ENCODE measurements around the gene GLI3. TPM values are rescaled to one million over a fixed set of nuclear protein-coding genes. Genes with fewer than 3 reads are reported as not detected.
A peak's percentile ranks its signal among the peaks of the same experiment; 100 is the strongest.

GLI3 gene
- total RNA-seq, 1 donor from 2014 or later, result 9.0 TPM

DNA sequence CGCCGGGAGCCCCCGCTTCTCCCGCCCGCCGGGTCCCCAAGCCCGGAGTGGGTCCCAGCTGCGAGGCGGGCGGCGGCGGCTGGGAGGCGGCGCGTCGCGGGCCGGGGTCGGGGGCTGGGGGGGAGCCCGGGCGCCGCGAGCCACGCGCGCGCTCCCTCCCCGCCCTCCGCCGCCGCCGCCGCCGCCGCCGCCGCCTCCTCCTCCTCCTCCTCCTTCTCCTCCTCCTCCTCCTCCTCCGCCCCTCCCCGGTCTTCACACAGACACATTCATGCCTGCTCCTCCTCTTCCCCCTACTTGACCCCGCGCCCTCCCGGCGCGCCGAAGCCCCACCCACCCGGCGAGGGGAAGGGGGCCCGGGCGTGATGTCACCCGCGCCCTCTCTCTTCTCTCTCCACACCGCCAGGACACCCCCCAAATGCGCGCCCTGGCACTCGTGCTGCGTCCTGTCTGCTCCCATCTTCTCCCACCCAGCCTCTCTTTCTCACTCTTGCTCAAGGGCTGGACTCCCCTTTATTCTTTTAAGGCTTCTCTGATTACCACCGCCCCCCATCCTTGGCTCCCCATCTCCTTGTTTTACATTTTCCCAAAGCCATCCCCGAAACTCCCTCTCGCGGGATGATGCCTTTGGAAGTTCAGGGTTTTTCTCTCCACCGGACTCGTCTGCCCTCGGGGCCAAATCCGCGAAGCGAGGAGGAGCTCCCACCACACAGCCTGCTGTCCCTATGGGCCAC, 967 bp upstream of the GLI3 start:
- Mint-ChIP-seq H3K27me3 (peaks cover 83% of the 10 kb centered on the region), H3K9me3 (ENCODE audit: low read depth) (no peaks in the 10 kb centered on the region), H3K4me3 (ENCODE audit: low read depth) (peak overlapping the region; percentile 84), H3K4me1 (ENCODE audit: low read depth) (peaks cover 10% of the 10 kb centered on the region), H3K36me3 (ENCODE audit: insufficient read depth) (no peaks in the 10 kb centered on the region), H3K27ac (peak overlapping the region; percentile 86)
- peak; percentile 34 for DNase-seq (ENCODE audit: low spot score, unreplicated experiment)
- TF ChIP-seq, protein P1, sequence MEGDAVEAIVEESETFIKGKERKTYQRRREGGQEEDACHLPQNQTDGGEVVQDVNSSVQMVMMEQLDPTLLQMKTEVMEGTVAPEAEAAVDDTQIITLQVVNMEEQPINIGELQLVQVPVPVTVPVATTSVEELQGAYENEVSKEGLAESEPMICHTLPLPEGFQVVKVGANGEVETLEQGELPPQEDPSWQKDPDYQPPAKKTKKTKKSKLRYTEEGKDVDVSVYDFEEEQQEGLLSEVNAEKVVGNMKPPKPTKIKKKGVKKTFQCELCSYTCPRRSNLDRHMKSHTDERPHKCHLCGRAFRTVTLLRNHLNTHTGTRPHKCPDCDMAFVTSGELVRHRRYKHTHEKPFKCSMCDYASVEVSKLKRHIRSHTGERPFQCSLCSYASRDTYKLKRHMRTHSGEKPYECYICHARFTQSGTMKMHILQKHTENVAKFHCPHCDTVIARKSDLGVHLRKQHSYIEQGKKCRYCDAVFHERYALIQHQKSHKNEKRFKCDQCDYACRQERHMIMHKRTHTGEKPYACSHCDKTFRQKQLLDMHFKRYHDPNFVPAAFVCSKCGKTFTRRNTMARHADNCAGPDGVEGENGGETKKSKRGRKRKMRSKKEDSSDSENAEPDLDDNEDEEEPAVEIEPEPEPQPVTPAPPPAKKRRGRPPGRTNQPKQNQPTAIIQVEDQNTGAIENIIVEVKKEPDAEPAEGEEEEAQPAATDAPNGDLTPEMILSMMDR (IDR thresholded peaks at IDR 0.05; ENCODE audit: unreplicated experiment), result no peak

GRCh38 chr7:42236266-42236975, 588 bp downstream of the GLI3 start:
- DNase-seq (ENCODE audit: low spot score, unreplicated experiment), result peak; percentile 22
- Mint-ChIP-seq H3K27me3 (peaks cover 81% of the 10 kb centered on the region), H3K27ac (peak overlapping the region; percentile 15), H3K36me3 (ENCODE audit: insufficient read depth) (no peaks in the 10 kb centered on the region), H3K4me3 (ENCODE audit: low read depth) (peak overlapping the region; percentile 72), H3K4me1 (ENCODE audit: low read depth) (peaks cover 10% of the 10 kb centered on the region), H3K9me3 (ENCODE audit: low read depth) (no peaks in the 10 kb centered on the region)
- TF ChIP-seq, protein P1 (IDR thresholded peaks at IDR 0.05; ENCODE audit: unreplicated experiment), result no peak

DNA sequence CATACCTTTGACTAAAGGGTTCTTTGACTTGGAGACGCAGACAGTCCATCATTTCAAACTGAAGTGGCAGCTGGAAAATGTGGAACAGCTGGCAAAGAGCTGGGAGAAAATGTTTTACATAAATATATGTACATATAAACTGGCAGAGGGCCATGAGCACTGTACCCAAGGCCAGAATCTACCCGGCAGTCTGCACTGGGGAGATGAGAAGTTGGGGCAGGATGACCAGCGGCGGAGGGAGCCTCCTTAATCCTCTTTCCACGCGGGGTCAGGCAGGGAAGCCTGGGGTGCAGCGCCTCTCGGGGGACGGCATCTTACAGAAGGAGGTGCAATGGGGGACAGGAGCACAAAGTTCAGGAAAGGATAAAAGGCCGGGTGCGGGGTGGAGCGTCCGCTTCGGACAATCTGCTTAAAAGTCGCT, 1.3 kb downstream of the GLI3 start:
- TF ChIP-seq, protein P1 (IDR thresholded peaks at IDR 0.05; ENCODE audit: unreplicated experiment), result no peak
- Mint-ChIP-seq H3K27ac (peak overlapping the region; percentile 15), H3K9me3 (ENCODE audit: low read depth) (no peaks in the 10 kb centered on the region), H3K36me3 (ENCODE audit: insufficient read depth) (no peaks in the 10 kb centered on the region), H3K4me3 (ENCODE audit: low read depth) (peak overlapping the region; percentile 72), H3K4me1 (ENCODE audit: low read depth) (peaks cover 12% of the 10 kb centered on the region), H3K27me3 (peaks cover 81% of the 10 kb centered on the region)
- DNase-seq (ENCODE audit: low spot score, unreplicated experiment), result no peak

GRCh38 chr7:42234736-42235135, 2.3 kb downstream of the GLI3 start:
- no peak overlapping the region for H3K27ac Mint-ChIP-seq
- H3K9me3 Mint-ChIP-seq (ENCODE audit: low read depth), result no peaks in the 10 kb centered on the region
- H3K4me1 Mint-ChIP-seq (ENCODE audit: low read depth), result peaks cover 12% of the 10 kb centered on the region
- TF ChIP-seq, protein P1 (IDR thresholded peaks at IDR 0.05; ENCODE audit: unreplicated experiment), result no peak
- peaks cover 80% of the 10 kb centered on the region for H3K27me3 Mint-ChIP-seq
- H3K36me3 Mint-ChIP-seq (ENCODE audit: insufficient read depth), result no peaks in the 10 kb centered on the region
- H3K4me3 Mint-ChIP-seq (ENCODE audit: low read depth), result peak overlapping the region; percentile 14
- no peak for DNase-seq (ENCODE audit: low spot score, unreplicated experiment)

DNA sequence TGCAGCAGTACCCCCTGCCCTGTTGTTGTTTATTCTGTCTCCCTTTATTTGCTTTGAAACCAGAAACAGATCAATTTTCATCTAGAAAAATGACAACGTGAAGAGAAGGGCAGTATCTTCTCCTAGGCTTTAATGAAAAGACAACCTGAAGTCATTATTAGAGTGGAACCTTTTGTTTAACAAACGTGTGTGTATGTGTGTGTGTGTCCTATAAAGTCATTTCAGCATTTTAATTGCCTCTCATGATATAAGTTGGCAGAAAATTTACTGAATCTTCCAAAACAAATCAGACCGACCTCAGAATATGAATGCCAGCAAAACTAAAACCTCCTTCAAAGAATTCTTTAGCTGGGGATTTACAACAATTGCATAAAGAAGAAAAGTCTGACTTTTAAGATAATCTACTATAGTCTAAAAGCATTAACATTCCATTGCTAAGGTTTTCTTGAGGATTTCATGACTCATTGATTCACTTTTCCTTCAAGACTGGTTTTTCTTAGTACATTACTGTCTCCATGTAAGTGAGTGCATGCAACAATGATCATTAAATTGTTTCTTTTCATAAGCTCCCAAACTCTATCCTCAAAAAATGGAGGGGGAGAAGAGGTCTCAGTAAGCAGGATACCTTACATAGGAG, 3.2 kb downstream of the GLI3 start:
- H3K27me3 Mint-ChIP-seq, result peaks cover 80% of the 10 kb centered on the region
- DNase-seq (ENCODE audit: low spot score, unreplicated experiment), result no peak
- H3K36me3 Mint-ChIP-seq (ENCODE audit: insufficient read depth), result no peaks in the 10 kb centered on the region
- H3K9me3 Mint-ChIP-seq (ENCODE audit: low read depth), result no peaks in the 10 kb centered on the region
- no peak overlapping the region for H3K4me3 Mint-ChIP-seq (ENCODE audit: low read depth)
- H3K27ac Mint-ChIP-seq, result no peak overlapping the region
- H3K4me1 Mint-ChIP-seq (ENCODE audit: low read depth), result peaks cover 12% of the 10 kb centered on the region
- TF ChIP-seq, protein P1 (IDR thresholded peaks at IDR 0.05; ENCODE audit: unreplicated experiment), result no peak
